SW 1271 (cell line): ENCODE data around the gene TSC22D2.
"Not testable (repeated sequence)": the region's sequence is repeated elsewhere in the genome, so short reads cannot be mapped to it uniquely, and the experiment has no call there.

Source experiments
- DNase-seq, 2 experiments: peaks; one replicate each; lab custom pipeline; 2025; lab: John Stamatoyannopoulos, UW

TSC22D2 gene

DNA sequence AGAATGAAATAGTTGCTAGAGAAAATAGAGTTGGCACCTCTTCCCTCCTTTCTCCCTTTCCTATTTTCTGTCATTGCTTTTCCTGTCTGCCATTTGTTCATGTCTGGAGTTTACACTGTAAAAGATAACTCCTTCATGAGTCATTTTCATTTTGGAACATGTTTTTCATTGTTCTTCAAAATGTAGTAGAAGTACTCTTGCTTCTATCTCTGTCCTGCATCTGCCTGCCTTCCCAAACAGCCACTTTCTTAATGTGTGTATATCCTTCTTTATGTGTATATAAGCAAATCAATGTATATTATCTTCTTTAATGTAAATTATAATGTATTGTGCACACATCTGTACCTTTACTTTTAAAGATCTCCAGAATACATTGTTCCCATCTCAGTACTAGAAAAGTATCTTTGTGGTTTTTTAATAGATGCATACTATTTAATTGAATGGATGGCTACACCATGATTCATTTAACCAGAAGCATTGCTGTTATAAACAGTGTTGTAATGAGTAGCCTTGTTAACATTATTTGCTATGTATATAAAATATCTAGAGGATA is 41.1 kb downstream of the TSC22D2 start:
- DNase-seq: peak; percentile 3 to 66

DNA sequence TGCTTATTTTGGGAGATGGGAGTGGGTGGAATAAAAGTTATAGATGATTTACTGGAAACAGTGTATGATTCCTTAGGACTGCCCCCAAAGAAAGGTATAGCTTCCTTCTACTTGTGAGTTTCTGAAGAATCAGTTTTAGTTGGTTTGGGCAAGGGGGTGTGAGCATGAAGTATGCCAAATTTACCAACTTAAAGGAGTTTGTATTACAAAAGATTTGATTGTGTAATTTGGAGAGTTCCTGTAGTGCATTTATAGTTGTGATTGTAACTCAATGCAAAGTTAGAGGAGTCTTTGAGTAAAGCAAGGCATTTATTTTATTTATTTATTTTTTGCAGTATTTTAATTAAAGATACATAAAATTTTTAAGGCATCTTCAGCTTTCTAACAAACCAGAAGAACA is 42.8 kb downstream of the TSC22D2 start:
- no peak for DNase-seq

DNA sequence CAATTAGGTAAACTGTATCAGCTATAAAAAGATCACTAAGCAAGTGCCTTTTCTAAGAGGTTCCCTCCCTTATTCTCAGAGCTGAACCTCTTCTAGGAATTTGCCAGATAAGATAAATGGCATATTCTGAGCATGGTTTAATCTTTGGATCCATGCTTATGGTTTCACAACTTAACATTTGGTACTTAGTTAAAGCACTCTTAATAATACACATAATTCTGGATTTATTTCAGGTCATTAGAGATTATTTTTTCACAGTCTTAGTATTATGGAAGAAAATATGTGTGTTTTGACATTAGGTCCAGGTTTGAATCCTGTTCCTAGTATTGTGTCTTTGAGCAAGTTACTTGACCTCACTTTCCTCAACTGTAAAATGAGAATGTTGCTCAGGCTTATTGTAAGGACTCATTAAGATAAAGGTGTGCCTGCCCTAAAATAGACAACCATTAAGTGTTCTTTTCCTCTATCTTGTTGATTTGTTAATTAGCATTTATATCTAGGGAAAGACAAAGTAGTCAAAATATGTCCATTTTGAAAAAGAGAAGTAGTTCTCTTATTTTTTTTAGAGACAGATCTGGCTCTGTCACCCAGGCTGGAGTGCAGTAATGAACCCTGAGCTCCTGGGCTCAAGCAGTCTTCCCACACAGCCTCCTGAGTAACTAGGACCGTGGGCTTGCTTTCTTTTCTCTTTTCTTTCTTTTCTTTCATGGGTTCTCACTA is 43.4 kb downstream of the TSC22D2 start:
- DNase-seq: no peak

GRCh38 chr3:150453353-150453752 is 45.3 kb downstream of the TSC22D2 start:
- DNase-seq: no peak

DNA sequence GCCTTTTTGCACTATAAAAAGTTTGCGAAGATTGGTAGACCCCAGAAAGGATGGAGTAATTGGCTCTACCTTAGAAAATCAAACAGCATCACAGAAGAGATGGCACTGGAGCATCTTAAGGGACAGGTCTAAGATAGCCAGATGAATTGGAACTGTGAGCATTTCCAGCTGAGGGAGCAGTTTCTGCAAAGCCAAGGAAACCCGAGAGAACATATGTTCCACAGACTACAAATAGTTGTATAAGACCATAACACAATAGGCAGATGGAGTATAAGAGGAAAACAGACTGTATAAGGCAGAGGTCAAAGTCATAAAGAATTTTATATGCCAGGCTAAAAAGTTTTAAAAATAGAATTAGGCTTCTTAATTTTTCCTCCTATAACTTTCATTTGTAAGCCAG is 46.0 kb downstream of the TSC22D2 start:
- no peak for DNase-seq

DNA sequence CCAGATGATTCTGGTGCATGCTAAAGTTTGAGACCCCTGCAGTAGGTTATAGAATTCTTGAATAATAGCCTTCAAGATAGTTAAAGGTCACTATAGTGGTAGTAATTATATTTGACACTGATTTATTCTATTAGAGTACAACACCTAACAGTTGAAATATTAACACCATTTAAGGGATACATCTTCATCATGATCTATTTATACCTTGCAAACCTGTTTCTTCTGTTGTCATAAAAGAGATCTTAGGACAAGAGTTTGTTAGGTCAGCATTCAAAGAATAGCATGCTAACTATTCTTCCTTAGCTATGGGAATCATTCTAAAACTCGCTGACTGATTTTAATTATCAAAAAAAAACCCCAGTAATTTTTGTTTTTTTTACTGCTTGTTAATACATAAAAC is 46.5 kb downstream of the TSC22D2 start:
- no peak for DNase-seq

- DNase-seq: no peak
Observed at GRCh38 chr3:150455341-150455740, 47.2 kb downstream of the TSC22D2 start.

GRCh38 chr3:150458001-150458400 is 49.9 kb downstream of the TSC22D2 start:
- no peak for DNase-seq

GRCh38 chr3:150460484-150460883 is 52.4 kb downstream of the TSC22D2 start:
- DNase-seq: no peak

- no peak for DNase-seq
Observed at GRCh38 chr3:150461399-150461798, 53.3 kb downstream of the TSC22D2 start.

DNA sequence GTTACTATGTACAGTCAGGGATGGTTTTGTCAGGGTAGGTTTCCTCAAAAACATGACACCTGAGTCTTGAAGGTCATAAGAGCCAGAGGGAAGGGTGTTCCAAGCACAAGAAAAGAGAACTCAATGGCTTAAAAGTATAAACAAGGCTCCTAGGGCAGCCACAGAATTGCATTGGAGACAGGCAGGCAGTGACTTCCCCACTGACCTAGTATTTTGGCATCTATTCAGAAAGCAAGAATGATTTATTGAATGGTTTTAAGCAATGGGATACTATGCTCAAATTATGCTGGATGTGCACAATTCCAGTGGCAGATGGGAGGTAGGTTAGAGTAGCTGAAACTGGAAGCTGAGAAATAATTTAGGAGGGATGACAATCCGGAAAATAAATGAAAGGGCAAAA is 54.0 kb downstream of the TSC22D2 start:
- no peak for DNase-seq

GRCh38 chr3:150464684-150465083 is 56.6 kb downstream of the TSC22D2 start:
- DNase-seq: no peak

DNA sequence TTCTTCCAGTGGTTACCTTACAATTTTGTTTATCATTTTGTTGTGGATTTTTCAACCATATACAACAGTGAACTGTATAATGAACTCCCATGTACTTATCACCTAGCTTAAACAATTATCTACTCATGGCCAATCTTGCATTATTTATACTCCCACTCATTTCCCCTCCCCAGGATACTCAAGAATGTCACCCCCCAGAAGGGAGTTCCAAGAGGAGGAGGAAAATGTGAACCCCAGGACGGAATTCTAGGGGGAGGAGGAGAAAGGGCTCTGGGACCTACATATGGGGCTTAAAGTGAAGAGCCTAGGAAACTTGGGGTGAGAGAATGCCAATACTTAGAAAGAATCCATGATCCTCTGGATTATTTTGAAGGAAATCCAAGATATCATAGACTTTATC is 59.3 kb downstream of the TSC22D2 start:
- DNase-seq: no peak

DNA sequence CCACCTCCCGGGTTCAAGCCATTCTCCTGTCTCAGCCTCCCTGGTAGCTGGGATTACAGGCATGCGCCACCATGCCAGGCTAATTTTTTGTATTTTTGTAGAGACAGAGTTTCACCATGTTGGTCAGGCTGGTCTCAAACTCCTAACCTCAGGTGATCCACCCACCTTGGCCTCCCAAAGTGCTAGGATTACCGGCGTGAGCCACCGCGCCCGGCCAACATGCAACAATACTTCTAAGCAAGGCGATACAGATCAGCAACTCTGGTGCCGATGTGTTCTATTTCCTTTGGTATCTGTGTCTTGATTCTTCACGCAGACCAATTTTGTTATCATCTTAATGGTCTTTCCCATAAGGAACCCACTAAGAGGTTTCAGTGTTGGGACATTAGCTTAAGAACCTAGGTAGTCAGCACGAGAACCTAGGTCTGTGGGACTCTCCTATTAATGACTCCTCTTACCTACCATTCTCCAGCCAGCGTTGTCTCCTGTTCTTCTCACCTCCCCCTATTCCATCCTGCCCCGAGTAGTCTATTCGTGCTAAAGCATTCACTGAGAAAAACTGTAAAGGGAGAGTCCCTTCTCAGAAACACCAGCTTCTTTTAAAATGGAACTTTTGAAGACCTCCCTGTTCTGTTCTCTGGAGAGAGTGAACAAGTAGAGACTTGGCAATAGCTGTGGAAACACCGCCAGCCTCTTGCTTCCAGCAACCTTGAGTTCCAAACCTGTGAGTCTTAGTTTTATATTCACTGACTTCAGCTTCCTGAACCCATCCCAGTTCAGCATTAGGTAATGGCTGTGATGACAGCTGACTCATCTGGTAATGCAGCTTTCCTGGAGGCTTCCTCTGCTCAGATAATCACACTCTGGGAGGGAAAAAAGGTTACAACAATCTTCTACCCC is 61.2 kb downstream of the TSC22D2 start:
- peak; percentile 76 to 86 for DNase-seq

DNA sequence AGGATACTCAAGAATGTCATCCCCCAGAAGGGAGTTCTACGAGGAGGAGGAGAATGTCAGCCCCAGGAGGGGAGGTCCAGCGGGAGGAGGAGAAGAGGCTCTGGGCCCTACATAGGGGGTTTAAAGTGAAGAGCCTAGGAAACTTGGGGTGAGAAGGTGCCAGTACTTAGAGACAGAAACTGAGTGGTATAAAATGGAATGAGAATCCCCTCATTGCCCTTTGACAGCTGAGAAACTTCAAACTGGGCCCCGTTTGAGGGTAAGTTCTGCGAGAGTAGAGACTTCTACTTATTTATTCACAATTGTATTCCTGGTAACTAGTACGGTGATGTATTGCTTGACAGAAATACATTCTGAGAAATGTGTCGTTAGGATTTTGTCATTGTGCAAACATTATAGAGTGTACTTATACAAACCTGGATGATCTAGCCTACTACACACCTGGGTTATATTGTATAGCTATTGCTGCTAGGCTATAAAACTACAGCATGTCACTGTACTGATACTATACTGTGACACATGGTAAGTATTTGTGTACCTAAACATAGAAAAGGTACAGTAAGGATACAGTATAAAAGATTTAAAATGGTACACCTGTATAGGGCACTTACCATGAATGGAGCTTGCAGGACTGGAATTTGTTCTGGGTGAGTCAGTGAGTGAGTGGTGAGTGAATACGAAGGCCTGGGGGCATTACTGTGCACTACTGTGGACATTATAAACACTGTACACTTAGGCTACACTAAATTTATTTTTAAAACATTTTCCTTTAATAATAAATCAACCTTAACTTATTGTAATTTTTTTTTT is 62.0 kb downstream of the TSC22D2 start:
- peak in 1 of 2 experiments; percentile 43 for DNase-seq

GRCh38 chr3:150472421-150472820 is 64.3 kb downstream of the TSC22D2 start:
- no peak for DNase-seq

- not testable (repeated sequence) for DNase-seq
Observed at GRCh38 chr3:150473161-150473560, 65.1 kb downstream of the TSC22D2 start.

DNA sequence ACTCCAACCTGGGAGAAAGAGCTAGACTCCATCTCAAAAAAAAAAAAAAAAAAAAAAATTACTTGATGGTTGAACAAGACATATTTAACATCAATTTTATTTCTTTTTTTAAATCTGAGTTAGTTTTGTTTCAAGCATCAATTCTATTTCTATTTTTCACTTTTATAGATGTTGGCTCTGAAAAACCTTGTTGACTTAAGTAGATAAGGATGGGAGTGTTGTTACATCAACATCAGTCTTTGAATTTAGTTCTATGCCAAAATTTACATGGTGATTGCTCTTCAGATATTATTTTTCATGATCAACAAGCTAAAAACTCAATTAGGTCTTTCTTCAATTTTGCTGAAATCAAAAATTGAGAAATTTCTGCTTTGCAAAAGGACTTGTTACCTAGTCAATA is 71.3 kb downstream of the TSC22D2 start:
- no peak for DNase-seq

DNA sequence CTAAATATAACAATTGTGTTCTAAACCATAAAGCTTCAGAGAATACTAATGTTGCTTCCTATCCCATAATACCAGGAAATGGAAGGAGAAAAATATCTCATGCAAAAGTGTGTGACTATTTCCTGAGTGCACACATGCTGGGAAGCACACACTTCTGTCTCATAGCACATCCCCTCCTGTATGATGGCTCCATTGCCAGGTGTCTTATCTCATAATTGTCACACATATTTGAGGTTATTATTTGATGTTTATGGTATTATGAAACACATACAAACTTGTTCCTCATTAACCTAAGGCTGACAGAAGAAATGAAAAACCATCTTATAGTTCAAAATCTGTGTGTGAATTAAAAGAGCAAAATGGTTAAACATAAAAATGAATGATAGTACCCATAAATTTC is 72.8 kb downstream of the TSC22D2 start:
- DNase-seq: no peak

DNA sequence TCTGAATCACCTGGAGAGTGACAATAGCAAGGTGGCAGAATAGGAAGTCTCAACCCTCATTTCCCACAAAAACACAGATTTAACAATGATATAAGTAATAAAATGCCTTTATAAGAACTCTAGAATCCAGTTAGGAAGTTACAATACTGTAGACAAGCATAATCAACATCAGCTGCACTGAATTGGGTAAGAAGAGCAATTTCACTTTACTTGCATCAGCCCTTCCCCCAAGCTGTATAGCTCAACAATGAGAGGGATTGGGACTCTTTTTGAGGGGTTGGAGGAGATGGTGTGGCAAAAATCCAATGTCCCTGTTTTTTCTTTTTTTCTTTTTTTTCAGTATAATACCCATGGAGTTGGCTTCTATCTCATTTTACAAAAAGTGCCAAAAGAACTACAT is 75.1 kb downstream of the TSC22D2 start:
- no peak for DNase-seq

DNA sequence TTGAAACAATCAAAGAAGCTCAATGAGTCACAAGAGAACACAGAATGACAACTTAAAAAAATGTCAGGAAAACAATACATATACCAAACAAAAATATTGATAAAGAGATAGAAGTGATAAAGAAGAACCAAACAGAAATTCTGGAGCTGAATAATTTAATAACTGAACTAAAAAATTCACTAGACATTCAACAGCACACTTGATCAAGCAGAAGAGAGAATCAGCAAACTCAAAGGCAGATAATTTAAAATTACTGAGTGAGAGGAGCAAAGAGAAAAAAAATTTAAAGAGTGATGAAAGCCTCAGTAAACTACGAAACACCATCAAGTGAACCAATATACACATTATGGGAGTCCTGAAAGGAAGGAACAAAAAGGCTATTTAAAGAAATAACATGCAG is 76.3 kb downstream of the TSC22D2 start:
- DNase-seq: no peak

- DNase-seq: no peak
Observed at GRCh38 chr3:150488867-150489266, 80.8 kb downstream of the TSC22D2 start.
